Neural crest cell (in vitro differentiated cells): Measurements from ENCODE around the gene SLC5A12. TPM values are rescaled to one million over a fixed set of nuclear protein-coding genes. Genes with fewer than 3 reads are reported as not detected.

Source experiments
- DNase-seq: peaks from one replicate; pipeline ENCODE4 v3.0.0; 2021; ENCODE audit warnings: low read depth, mixed read lengths, low spot score
- H3K27ac Mint-ChIP-seq: one replicate; pipeline ENCODE4 v1.8.0; 2021; ENCODE audit warnings: mild to moderate bottlenecking, mixed read lengths; ENCODE audit not compliant: unreplicated experiment
- H3K27me3 Mint-ChIP-seq: 2 replicates; pipeline ENCODE4 v1.8.0; 2021; ENCODE audit warnings: low read depth, mild to moderate bottlenecking, mixed read lengths
- H3K36me3 Mint-ChIP-seq: 2 replicates; pipeline ENCODE4 v1.8.0; 2021; ENCODE audit warnings: low read depth, mild to moderate bottlenecking, mixed read lengths
- H3K4me1 Mint-ChIP-seq: 2 replicates; pipeline ENCODE4 v1.8.0; 2021; ENCODE audit warnings: mixed read lengths
- H3K4me3 Mint-ChIP-seq: one replicate; pipeline ENCODE4 v1.8.0; 2021; ENCODE audit warnings: mild to moderate bottlenecking, mixed read lengths
- H3K9me3 Mint-ChIP-seq: 2 replicates; pipeline ENCODE4 v1.8.0; 2021; ENCODE audit warnings: mixed read lengths
- CTCF ChIP-seq: fragments of 200-600 bp; sonication (generic); conservative IDR thresholded peaks from 2 replicates; pipeline ENCODE4 v1.5.0; 2021; ENCODE audit warnings: antibody characterized with exemption, mild to moderate bottlenecking
- total RNA-seq: library from RNA; stranded (reverse); gene quantifications from 2 replicates; pipeline ENCODE4 v1.2.1, GENCODE V29; 2021

Gene SLC5A12
- total RNA-seq, 1 donor from 2014 or later = 3.4 TPM

GRCh38 chr11:26703411-26704191, 18.3 kb downstream of the SLC5A12 start:
- no peaks in the 10 kb centered on the region for H3K36me3 Mint-ChIP-seq
- no peak overlapping the region for H3K4me3 Mint-ChIP-seq
- no peak for DNase-seq
- no peak for TF ChIP-seq CTCF
- H3K27me3 Mint-ChIP-seq = no peaks in the 10 kb centered on the region
- no peaks in the 10 kb centered on the region for H3K9me3 Mint-ChIP-seq
- H3K27ac Mint-ChIP-seq = no peak overlapping the region
- H3K4me1 Mint-ChIP-seq = peaks cover 11% of the 10 kb centered on the region

- Mint-ChIP-seq H3K9me3 (no peaks in the 10 kb centered on the region), H3K36me3 (no peaks in the 10 kb centered on the region), H3K27ac (no peak overlapping the region), H3K4me3 (no peak overlapping the region), H3K27me3 (no peaks in the 10 kb centered on the region), H3K4me1 (peaks cover 11% of the 10 kb centered on the region)
- DNase-seq = no peak
- no peak for TF ChIP-seq CTCF
Observed at GRCh38 chr11:26702406-26702805, 19.5 kb downstream of the SLC5A12 start.

GRCh38 chr11:26700574-26701235, 21.2 kb downstream of the SLC5A12 start:
- no peaks in the 10 kb centered on the region for H3K27me3 Mint-ChIP-seq
- no peaks in the 10 kb centered on the region for H3K36me3 Mint-ChIP-seq
- TF ChIP-seq CTCF = no peak
- H3K4me3 Mint-ChIP-seq = no peak overlapping the region
- DNase-seq = no peak
- H3K9me3 Mint-ChIP-seq = no peaks in the 10 kb centered on the region
- no peak overlapping the region for H3K27ac Mint-ChIP-seq
- H3K4me1 Mint-ChIP-seq = peaks cover 11% of the 10 kb centered on the region

GRCh38 chr11:26698224-26698623, 23.6 kb downstream of the SLC5A12 start:
- Mint-ChIP-seq H3K27ac (no peak overlapping the region), H3K4me1 (peaks cover 5% of the 10 kb centered on the region), H3K4me3 (no peak overlapping the region), H3K27me3 (no peaks in the 10 kb centered on the region), H3K9me3 (no peaks in the 10 kb centered on the region), H3K36me3 (no peaks in the 10 kb centered on the region)
- no peak for TF ChIP-seq CTCF
- no peak for DNase-seq

- no peak overlapping the region for H3K4me3 Mint-ChIP-seq
- no peaks in the 10 kb centered on the region for H3K27me3 Mint-ChIP-seq
- DNase-seq = no peak
- no peaks in the 10 kb centered on the region for H3K36me3 Mint-ChIP-seq
- no peak overlapping the region for H3K27ac Mint-ChIP-seq
- H3K4me1 Mint-ChIP-seq = peaks cover 5% of the 10 kb centered on the region
- H3K9me3 Mint-ChIP-seq = no peaks in the 10 kb centered on the region
- TF ChIP-seq CTCF = no peak
Observed at GRCh38 chr11:26696330-26696729, 25.5 kb downstream of the SLC5A12 start.
